GM19395 (cell line): ENCODE measurements around the gene MPP1.

Source experiments
- ATAC-seq: cut with Tn5 transposase; IDR thresholded peaks from one replicate; pipeline ENCODE4 v1.9.1; 2021; ENCODE audit warnings: mild to moderate bottlenecking, moderate library complexity; ENCODE audit not compliant: unreplicated experiment

MPP1 gene

DNA sequence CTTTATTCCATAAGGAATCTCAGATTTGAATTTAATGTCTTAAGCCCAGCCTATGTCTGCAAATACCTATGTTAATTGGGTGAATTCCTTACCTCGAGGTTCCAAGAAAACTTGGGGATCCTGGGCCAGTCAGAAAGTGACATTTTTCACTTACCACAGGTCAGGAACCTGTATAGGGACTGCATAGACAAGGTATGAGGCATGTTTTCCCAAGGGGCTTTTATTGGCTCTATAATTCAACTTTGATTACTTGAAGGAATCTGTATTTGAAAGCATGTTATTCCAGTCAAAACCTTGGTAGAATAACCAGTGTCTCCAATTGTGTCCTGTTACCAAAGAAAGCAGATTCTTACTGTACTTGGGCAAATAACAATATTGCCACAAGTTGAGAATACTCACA, 8.5 kb upstream of the MPP1 start:
- no peak for ATAC-seq

DNA sequence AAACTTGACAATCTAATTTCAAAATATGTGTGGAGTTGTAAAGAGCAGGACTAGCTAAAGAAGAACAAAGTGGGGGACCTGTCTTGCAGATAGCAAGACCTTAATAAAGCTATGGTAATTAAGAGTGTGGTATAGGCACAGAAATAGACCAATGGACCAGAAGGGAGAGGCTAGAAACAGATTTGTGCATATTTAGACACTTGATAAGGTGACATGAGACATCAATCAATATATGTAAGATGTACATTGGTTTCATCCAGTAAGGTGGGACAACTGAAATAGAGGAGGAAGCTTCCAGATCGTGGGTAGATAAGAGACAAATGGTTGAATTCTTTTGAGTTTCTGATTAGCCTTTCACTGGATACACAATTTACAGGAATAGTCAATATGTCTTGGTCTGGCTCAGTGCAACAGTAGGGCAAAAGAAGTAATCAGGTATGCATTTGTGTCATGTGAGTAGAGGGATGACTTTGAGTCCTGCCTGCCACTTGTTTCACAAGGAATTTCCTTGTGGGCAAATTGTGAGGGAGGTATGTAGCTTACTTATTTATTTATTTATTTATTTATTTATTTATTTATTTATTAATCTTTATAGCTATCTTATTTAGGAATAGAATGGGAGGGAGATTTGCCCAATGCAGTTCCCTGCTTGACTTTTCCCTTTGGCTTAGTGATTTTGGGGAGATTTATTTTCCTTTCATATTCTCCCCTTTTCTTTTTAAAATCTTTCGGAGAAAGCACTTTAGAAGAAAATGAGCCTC, 7.2 kb upstream of the MPP1 start:
- no peak for ATAC-seq

DNA sequence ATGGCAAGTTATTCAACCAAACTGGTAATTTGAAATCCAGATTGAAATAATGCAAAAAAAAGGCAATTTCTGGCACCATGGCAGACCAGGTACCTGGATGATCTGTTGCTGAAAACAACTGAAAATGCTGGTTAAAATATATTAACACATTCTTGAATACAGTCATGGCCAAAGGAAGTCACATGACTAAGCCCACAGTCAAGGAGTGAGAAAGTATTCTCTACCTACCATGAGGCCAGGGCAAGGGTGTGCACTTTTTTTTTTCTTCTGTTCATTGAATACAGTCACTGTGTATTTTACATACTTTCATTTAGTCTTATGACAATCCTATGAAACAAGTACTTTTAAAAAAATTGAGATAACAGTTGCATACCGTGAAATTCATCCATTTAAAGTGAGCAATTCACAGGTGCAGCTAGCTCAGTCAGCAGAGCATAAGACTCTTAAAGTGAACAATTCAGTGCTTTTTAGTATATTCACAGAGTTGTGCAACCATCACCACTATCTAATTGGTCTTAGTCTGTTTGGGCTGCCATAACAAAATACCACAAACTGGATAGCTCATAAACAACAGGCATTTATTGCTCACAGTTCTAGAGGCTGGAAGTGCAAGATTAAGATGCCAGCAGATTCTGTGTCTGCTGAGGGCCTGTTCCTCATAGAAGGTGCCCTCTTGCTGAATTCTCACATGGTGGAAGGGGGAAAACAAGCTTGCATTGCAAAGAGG, 4.8 kb upstream of the MPP1 start:
- ATAC-seq = no peak

DNA sequence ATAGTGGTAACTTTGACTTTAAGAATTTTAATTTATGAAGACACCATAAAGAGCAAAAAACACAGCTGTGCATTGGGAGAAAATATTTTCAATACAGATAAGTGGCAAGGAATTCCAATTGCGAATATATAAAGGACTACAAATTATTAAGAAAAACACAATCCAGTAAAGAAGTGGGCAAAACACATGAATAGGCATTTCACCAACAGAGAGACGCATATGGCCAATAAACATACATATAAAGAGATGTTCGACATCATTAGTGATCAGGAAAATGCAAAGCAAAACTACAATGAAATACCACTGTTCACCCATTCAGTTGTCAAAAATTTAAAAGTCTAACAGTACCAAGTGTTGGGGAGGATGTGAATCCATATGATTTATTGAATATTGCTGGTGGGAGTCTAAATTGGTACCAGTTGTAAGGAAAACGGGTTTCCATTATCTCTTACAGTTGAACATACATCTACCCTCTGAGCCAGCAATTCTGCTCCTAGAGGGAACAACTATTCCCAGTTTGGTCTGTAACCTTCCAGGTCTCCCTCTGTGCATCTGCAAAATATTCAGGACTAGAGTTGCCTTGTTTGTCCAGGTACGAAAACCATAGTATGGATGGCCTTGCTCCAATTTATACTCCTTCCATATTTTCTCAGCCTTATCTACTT, 1.7 kb upstream of the MPP1 start:
- ATAC-seq = no peak

DNA sequence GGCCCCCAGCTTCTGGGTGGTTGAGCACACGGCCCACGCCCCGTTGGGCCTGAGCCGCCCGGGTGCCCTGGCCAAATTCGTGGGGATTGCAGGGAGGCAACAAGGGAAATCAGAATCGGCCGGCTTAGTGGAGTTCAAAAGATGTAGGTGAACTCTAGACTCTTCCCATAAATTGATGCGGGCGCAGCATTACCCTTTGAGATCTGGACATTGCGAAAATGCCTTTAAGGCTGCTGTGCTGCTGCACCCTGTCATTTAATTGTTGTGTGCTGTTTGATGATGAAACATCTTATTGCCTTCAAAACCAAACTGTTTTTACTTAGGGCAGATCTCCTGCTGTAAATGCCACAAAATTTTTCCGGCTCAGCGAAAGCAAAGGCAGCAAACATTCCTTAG, 409 bp upstream of the MPP1 start:
- no peak for ATAC-seq

DNA sequence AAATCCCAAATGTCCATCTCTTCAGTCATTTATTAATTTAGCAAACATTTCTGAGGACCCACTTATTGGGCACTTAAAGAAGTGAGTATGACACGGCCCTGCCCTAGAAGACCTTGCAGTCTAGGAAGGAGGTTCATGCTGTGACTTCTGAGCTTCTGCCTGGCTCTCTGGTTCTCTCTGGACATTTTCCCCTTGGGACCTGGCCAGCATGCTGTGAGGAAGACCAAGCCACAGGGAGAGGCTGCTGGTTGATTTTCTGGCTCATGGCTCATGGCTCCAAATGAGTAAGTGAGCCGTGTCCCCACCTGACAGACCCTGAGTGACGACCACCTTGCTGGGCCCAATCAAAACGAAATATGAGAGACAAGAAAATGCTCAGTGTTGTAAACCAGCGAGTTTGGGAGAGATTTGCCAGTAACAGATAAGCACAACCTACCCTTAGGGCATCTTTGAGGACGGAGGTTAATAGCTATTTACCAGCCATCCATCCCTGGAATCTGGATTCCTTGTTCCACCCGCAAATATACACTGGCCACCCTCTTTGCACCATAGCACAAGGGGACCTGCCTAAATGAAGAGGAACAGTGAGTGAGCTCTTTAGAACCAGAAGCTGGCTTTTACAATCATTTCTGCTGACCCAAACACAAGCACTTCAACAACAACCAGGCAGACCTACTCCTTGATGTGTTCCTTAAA, 876 bp downstream of the MPP1 start:
- ATAC-seq = no peak

DNA sequence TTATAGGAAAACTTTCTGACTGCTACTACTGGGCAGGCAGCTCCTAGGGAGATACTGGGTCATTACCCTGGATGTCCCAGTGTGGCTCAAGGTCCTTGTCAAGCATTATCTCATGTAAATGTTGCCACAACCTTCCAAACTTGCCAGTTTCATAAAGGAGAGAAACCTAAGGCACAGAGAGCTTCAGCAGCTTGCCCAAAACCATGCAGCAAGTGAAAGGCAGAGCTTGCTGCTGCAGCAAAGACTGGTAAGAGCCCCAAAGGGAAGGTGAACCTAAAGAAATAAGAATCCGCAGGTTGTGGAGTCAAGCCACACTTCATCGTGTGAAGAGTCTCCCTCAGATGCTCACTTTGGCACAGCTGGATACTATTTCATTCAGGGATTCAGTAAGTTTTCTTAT, 2.3 kb downstream of the MPP1 start:
- no peak for ATAC-seq

DNA sequence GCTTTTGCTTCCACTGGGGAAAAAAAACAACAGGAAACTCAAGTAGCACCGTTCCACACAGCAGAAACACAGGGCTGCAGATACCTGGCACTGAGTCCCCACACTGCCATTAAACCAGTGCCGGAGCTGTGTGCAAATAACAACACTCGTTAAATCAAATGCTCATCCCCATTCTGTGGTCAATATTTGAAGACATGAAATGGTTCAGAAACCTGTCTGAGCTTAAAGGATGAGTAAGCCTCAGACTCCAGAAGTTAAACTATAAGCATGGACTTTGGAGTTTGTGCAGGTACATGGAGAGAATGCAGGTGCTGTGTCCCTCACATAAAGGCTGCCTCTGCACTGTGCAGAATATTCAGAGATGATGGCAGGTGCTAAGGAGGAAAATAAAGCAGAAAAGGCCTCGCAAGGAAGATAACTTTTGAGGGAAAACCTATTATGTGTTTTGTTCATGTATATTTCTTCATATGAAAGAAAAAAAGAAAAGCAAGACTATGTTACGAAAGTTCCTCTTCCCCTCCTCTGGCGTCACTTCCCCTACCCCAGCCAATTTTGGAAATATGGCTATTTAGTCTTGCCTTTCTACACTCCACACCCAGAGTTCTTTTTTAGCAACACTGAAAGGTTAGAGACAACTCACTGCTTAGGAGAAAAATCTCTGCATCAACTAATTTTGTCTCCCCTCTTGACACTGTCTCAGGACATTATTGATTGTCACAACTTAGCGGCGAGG, 4.6 kb downstream of the MPP1 start:
- no peak for ATAC-seq

DNA sequence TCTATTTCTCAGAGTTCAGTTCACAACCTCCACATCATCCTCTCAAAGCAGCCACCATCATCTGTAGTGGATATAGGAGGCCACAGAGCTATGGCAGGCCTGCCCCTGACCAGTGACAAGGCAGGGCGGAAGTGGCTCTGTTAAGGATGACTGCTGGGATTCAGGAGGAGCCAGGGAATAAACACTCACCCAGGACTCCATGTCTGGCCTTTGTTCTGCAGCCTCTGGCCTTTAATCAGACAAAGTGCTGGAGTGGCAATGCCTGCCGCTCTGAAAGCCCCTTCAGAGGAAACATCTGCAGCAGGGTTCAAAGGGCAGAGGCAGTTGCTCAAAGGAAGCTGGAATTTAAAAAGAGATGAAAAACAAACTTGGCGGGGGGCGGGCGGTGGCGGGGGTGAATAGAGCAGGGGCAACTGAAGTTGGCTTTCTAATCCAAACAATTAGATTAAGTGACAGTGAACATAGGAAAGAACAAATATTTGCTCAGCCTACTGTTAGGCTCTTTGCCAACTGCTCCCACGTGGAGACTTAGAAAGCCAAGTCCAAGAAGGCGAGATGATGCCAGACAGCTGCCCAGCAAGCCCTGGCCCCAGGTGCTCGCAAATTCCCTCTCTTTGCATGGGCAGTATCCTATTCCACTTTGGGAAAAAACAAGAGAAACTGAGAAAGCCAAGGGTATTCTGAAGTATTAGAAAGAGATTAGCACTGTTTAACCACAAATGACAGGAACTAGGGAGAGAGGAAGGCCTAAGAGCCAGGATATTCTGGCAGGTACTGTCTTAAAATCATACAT, 5.5 kb downstream of the MPP1 start:
- no peak for ATAC-seq

DNA sequence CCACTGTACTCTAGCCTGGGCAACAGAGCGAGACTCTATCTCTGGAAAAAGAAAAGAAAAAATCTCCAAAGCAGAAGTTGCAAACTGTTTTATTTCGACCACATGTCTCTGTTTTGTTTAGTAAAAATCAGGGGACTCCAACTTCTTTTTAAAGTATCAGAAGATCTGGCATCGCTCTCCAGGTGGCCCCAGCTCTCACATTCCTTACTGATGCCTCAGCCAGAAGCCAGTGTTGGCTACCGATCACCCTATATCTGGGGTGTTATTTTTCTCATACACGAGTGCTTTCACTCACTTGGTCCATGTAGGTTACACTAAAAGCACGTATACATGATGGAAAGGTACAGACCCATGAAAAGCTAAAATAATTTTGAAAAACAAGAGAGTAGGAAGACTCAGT, 8.3 kb downstream of the MPP1 start:
- ATAC-seq = no peak

DNA sequence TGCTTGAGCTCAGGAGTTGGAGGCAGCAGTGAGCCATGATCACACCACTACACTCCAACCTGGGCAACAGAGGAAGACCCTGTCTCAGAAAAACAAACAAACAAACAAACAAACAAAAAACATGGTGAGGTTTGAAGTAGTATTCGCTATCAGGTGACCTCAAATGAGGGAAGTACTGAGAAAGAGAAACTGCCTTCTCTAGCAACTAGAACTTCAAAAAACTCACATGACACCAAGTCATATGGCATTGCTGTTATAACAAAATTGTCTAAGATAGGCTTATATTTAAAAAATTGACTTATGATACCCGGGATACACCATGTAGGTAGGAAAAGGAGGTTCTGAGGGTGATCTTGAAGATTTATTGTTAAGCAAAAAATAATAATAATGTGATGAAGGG, 10.3 kb downstream of the MPP1 start:
- no peak for ATAC-seq

DNA sequence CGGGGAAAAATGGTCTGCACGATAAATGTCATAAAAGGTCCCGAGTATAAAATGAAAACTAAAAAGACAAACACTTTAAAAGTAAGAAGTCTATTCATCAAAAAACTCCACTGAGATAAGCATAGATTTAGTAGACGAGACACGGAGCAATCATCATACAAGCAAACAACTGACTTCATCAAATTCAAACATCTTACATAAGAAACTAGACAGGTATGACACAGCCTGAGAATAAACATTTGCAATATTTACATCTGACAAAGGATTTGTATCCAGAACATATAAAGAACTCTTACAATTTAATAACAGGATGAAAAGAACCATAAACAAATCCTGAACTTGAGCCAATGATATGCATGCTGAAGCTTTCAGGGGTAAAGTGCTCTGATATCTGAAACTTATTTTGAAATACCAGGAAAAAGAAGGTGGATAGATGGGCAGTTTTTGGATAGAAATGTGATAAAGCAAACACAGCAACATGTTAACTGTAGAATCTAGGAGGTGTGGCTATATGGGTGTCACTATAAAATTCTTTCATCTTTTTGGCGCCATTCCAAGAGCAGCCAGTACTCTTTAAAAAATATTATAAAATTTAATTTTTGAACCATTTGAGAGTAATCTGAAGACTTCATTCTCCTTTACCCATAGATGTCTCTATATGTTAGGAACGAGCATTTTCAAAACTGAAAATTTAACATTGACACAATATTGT, 12.0 kb downstream of the MPP1 start:
- ATAC-seq = no peak

DNA sequence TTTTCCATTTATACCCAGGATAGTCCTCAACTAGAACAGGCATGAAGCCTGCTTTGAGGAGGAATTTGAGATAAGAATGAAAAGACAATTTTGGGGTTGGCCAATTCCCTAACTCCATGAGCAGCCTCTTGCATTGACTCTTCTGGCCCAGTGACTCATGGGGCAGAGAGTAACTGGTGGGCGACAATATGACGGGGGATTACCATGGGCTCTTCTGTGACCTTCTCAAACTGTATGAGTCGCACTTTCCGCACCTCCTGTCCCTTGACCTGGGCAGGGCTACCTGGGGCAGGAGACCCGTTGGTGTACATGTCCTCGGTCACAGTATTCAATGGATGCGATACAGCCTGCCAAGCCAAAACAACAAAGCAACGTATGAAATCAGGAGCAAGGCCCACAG, 13.3 kb downstream of the MPP1 start:
- no peak for ATAC-seq

DNA sequence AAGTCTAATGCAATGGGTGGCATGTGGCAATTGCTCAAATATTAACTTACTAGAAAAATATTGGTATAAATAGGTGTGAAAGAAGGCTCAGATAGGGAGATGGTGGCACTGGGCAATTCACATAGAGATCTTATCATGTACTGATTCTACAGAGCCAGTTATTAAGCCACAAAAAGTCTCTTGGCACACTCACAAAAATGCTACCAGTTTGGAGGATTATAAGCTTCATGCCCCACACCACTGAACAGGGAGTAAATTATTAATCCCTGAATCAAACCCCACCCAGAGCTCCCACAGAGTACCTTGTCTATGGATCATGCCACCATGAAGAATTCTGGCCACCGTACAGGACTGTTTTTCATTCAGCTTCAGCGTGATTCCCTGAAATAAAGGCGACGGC, 13.8 kb downstream of the MPP1 start:
- ATAC-seq = no peak

DNA sequence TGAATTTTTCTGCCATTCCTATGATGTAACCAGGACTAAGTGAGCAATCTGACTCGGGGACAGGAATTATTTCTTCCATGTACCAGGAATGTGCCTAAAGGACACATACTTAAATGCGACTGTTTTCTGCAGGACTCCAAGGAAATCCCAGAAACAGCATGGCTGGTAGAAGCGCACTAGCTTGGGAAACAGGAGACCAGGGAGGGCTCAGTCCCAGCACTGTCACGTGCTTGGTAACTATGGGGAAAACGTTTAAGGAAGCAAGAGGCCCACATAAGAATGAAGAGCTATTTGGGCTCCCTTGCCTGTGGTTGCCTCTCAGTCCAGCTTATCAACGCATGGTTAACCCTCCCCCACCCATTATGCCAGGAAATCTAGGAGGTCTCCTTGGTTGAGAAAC, 19.6 kb downstream of the MPP1 start:
- ATAC-seq = no peak

DNA sequence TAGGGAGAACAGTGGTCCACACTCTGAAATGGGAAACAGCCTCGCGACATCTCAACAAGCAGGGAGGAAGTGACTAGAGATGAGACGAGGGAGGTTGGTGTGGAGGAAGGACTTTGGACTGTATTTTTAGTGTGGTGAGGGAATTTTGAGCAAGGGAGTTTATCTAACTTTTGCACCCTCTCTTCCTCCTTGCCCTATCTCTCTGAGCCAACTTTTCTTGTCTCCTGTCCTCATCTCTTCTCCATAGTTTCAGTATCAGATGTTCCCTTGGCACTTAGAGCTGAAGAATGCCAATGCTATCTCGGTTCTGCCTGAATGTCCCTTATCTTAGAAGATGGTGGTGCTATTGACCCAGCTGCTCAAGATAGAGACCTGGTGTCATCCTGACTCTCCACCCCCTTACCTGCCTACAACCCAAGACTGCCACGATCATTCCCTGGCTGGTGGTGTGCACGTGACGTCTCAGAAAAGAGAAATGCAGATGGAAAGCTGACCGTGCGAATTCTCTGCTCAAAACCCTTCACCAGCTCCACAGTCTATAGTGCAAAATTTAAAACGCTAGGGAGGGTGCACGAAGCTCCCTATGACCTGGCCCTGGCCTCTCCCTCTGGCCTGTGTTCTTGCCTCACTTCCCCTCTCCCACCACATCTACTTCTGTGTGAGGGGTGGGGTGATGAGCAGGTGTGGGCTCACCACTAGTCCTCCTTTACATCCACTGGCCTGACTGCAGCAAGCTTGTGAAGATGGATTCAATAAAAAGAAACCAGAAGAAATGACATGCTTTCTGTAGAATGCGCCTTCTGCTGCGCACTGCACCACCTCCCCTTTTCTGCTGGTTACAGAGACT, 20.9 kb downstream of the MPP1 start:
- no peak for ATAC-seq

DNA sequence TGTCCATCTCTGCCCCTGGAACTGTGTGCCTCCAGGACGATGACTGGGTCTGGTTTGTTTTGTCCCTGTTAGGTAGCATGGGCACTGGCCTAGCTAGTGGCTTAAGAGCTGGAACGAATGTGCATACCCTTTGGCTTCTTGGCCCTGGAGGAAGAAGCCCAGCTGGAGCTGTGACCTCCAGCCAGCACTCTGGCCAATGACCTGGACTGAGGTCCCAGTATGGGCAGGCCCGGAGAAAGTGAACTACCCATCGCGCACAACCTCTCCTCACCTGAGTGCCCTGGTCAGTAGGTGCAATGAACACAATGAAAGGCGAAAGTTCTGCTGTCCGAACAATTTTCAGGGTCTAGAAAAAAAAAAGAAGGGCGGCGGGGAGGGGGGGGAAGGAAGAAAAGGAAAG, 24.3 kb downstream of the MPP1 start:
- no peak for ATAC-seq

DNA sequence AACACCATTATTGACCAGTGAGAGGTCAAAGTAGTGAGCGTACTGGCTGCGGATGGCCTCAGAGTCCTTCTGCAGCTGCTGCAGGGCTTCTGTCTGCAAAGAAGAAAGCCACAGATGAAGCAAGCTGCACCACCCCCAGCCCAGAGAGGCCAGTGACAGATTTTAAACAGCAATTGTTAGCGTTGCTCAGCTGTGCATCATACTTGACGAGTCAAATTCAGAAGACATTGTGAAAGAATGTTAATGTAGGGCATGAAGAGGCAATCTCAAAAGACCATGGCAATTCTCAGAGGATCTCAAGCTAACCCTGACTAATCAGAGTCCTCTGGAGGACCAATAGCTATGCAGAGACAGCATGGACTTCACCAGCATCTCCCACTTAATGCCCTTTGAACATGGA, 26.0 kb downstream of the MPP1 start:
- no peak for ATAC-seq

DNA sequence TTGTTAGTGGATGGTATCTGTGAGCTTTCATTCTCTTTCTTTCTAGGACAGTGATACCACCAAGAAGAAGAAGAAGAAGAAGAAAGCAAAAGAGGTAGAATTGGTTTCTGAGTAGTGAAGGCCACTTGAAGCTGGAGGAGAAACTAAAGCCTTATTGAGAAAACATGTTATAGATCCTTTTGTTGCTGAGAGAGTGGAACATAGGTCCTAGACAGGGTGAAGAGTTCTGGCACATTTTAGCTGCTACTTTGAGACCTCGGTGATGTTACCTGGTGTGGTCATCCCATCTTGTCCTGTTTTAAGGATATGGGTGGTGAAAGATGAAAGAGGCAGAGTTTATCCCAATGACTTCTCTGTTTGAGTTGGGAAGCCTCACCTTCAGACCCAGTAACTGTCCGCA, 28.5 kb downstream of the MPP1 start:
- no peak for ATAC-seq
